Inflammatory macrophage treated with lipopolysaccharide for 1 hour (primary cell): ENCODE measurements around the gene SLC66A1.

Source experiments
- DNase-seq, 2 donors: peaks; one replicate each; pipeline ENCODE4 v3.0.0-alpha.2; 2020 to 2022

Gene SLC66A1

GRCh38 chr1:19365721-19366120 is 53.6 kb downstream of the SLC66A1 start:
- DNase-seq: no peak

- DNase-seq: no peak
Observed at GRCh38 chr1:19366599-19367536, 54.7 kb downstream of the SLC66A1 start.

- DNase-seq: no peak
Observed at GRCh38 chr1:19367584-19368041, 55.5 kb downstream of the SLC66A1 start.

- no peak for DNase-seq
Observed at GRCh38 chr1:19368050-19368449, 55.9 kb downstream of the SLC66A1 start.

- no peak for DNase-seq
Observed at GRCh38 chr1:19368964-19369363, 56.8 kb downstream of the SLC66A1 start.

GRCh38 chr1:19369396-19370090 is 57.4 kb downstream of the SLC66A1 start:
- no peak for DNase-seq

- peak; percentile 6 to 29 for DNase-seq
Observed at GRCh38 chr1:19370453-19371170, 58.5 kb downstream of the SLC66A1 start.

- DNase-seq: no peak
Observed at GRCh38 chr1:19371226-19372135, 59.4 kb downstream of the SLC66A1 start.

- no peak for DNase-seq
Observed at GRCh38 chr1:19372136-19372514, 60.0 kb downstream of the SLC66A1 start.

GRCh38 chr1:19372602-19373001 is 60.5 kb downstream of the SLC66A1 start:
- DNase-seq: no peak

- no peak for DNase-seq
Observed at GRCh38 chr1:19373211-19374082, 61.3 kb downstream of the SLC66A1 start.

- no peak for DNase-seq
Observed at GRCh38 chr1:19374083-19374801, 62.1 kb downstream of the SLC66A1 start.

GRCh38 chr1:19374926-19375325 is 62.8 kb downstream of the SLC66A1 start:
- no peak for DNase-seq

GRCh38 chr1:19375631-19376400 is 63.7 kb downstream of the SLC66A1 start:
- DNase-seq: peak; percentile 5 to 11

- DNase-seq: no peak
Observed at GRCh38 chr1:19376428-19377372, 64.6 kb downstream of the SLC66A1 start.

GRCh38 chr1:19377812-19378718 is 65.9 kb downstream of the SLC66A1 start:
- DNase-seq: no peak
